ENCODE measurements around the gene HBE1.
"Not testable (repeated sequence)": the region's sequence is repeated elsewhere in the genome, so short reads cannot be mapped to it uniquely, and the experiment has no call there.

HBE1 gene

GRCh38 chr11:5252192-5252918 is 17.4 kb downstream of the HBE1 start:
- no peak for DNase-seq

- DNase-seq, result no peak
Observed at GRCh38 chr11:5251746-5252145, 18.0 kb downstream of the HBE1 start.

GRCh38 chr11:5250543-5251204 is 19.1 kb downstream of the HBE1 start:
- DNase-seq, result no peak

GRCh38 chr11:5249807-5250396 is 19.8 kb downstream of the HBE1 start, which contains the start of gene HBG1:
HBG1 (minus strand) TSS chr11:5249857; CDS start chr11:5249804, 53 bp downstream.
- DNase-seq, result not testable (repeated sequence)

- not testable (repeated sequence) for DNase-seq
Observed at GRCh38 chr11:5248498-5248897, 21.2 kb downstream of the HBE1 start.

GRCh38 chr11:5247472-5248192 is 22.1 kb downstream of the HBE1 start:
- no peak for DNase-seq

GRCh38 chr11:5246772-5247471 is 22.8 kb downstream of the HBE1 start:
- DNase-seq, result no peak

GRCh38 chr11:5245155-5245554 is 24.6 kb downstream of the HBE1 start:
- DNase-seq, result no peak

GRCh38 chr11:5243816-5244180 is 25.9 kb downstream of the HBE1 start:
- no peak for DNase-seq

GRCh38 chr11:5242933-5243815 is 26.6 kb downstream of the HBE1 start:
- no peak for DNase-seq

GRCh38 chr11:5242208-5242607 is 27.5 kb downstream of the HBE1 start:
- no peak for DNase-seq

GRCh38 chr11:5241458-5241857 is 28.3 kb downstream of the HBE1 start:
- DNase-seq, result no peak

GRCh38 chr11:5240458-5240857 is 29.3 kb downstream of the HBE1 start:
- no peak for DNase-seq

GRCh38 chr11:5240056-5240455 is 29.7 kb downstream of the HBE1 start:
- no peak for DNase-seq

- DNase-seq, result no peak
Observed at GRCh38 chr11:5239046-5239445, 30.7 kb downstream of the HBE1 start.

GRCh38 chr11:5238486-5238885 is 31.3 kb downstream of the HBE1 start:
- DNase-seq, result no peak

GRCh38 chr11:5237420-5237819 is 32.3 kb downstream of the HBE1 start:
- DNase-seq, result no peak

GRCh38 chr11:5235364-5236095 is 34.2 kb downstream of the HBE1 start:
- no peak for DNase-seq

- DNase-seq, result no peak
Observed at GRCh38 chr11:5234381-5234834, 35.3 kb downstream of the HBE1 start, which contains the start of gene HBD. HBD (minus strand) TSS chr11:5234483; CDS start chr11:5234433, 50 bp downstream.

GRCh38 chr11:5233307-5233706 is 36.4 kb downstream of the HBE1 start:
- no peak for DNase-seq

- DNase-seq, result no peak
Observed at GRCh38 chr11:5232821-5233220, 36.9 kb downstream of the HBE1 start.
